ENCODE data around the gene IGFL2.
"Not testable (repeated sequence)": the region's sequence is repeated elsewhere in the genome, so short reads cannot be mapped to it uniquely, and the experiment has no call there.

IGFL2 gene

GRCh38 chr19:46147791-46148288 lies at the start of gene IGFL2:
TSS of gene IGFL2 (plus strand) at chr19:46148238. CDS start at chr19:46148279, 41 bp downstream.
- no peak for DNase-seq

DNA sequence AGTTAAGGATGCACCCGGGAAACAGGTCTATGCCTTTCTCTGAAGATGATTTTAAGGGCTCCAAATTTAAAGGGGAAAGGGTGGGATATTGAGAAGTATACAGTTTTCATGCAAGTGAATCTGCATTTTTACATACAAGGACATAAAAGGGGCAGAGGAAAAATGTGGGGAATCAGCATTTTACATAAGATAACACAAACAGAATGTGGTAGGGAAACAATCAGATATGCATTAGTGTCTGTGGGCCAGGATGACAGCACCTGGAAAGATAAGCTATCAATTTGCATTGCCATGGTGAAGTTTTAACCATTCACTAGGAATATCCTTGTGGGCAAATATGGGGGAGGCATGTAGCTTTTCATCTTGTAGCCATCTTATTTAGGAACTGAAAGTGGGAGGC lies 47.7 kb upstream of the IGFL2 start:
- DNase-seq, result no peak

DNA sequence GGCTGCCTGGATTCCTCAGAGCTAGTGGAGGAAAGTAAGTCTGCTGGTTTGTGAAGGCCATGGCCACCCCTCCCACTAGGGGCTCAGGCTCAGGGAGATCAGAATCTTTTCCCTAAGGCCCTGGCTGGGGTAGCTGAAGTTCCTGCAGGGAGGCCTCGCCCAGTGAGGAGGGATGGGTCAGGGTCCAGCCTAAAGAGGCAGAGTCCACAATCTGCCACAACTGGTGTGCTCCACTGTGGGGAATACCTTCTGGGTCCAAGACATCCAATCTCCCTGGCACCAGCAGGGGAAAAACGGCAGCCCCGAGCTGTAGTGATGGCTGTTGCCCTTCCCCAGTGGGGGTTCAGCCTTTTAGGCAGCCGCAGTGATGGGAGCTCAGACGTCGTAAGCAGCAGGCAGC lies 46.7 kb upstream of the IGFL2 start:
- DNase-seq, result no peak

GRCh38 chr19:46102333-46102732 lies 45.7 kb upstream of the IGFL2 start:
- not testable (repeated sequence) for DNase-seq

DNA sequence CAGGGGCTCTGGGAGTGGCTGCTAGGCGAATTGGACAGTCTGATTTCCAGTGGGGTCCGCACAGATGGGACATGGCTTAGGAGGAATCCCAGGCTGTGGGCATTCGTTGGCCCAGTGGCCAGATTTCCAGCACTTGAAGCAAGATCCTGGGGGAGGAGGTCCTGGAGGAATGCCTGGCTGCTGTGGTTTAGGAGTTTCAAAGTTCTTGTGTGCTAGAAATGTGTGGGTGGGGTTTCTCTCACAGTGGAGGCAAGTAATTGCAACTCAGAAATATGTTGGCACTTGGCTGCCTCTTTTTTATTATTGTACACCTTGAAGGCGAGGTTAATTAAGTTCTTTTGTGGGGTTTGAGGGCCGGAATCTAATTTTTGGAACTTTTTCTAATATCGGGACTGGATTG lies 40.7 kb upstream of the IGFL2 start:
- DNase-seq, result no peak

GRCh38 chr19:46109876-46110275 lies 38.2 kb upstream of the IGFL2 start:
- DNase-seq, result no peak

- DNase-seq, result no peak
These were observed 36.7 kb upstream of the IGFL2 start for GRCh38 chr19:46111376-46111775.

- DNase-seq, result no peak
These were observed 35.5 kb upstream of the IGFL2 start for GRCh38 chr19:46112527-46112926.

- no peak for DNase-seq
These were observed 34.3 kb upstream of the IGFL2 start for GRCh38 chr19:46113726-46114125.

DNA sequence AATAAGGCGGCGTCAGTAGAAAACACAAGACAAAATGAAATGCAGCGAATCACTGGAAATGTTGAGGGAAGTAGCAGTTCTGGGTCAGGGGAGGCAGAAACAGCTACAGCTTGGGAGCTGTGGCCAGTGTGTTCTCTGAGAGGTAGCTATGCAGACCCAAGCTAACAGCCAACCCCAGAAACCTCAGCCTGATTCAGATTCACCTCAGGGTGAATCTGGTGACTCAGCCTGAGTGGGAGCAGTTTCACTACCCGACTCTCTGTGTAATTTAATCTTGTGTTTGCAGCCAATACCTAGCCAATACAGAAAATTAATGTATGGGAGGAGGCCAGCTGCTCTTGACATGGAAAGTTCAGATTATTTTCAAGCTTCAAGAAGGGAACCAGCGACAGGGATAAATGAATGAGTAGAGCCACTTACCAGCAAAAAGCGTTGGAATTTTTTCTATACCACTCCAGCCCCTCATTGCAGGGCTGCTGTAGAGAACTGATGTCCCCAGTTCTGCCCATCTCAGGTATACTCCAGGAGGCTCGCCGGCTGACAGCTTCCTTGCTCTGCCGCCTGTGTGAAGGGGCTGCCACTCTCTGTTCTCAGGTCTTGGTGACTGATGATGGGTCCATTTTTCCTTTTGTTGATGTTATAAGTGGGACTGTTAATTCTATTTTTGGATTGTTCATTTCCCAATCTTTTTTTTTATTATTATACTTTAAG lies 32.5 kb upstream of the IGFL2 start:
- peak; percentile 13 for DNase-seq

- DNase-seq, result no peak
These were observed 31.9 kb upstream of the IGFL2 start for GRCh38 chr19:46116121-46116520.

GRCh38 chr19:46118136-46118535 lies 29.9 kb upstream of the IGFL2 start:
- DNase-seq, result no peak

GRCh38 chr19:46124638-46125115 lies 23.4 kb upstream of the IGFL2 start, which contains the start of gene IGFL3:
TSS of gene IGFL3 (minus strand) at chr19:46124688. CDS start at chr19:46124649, 39 bp downstream.
- no peak for DNase-seq

- DNase-seq, result no peak
These were observed 22.6 kb upstream of the IGFL2 start for GRCh38 chr19:46125447-46125846.

DNA sequence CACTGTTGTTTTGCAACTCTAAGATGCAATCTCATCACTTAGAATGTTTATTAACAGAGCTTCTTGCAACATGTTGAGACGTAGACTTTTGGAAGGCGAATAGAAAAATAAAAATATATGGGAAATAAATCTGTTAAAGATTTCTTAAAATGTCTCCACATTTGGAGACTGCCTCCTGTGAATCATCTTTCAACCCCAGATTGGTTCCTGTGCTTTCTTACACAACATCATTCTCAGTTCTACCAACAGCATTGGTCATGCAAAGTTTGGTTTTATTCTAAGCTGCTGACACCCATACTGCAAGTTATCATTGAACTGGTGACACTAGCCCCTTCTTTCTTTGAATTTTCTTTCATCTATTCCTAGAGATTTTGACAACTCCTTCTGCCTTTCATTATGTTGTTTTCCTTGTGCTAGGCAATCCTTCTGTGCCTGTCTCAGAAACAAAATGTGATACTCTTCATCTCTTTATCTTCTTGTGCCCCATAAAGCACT lies 21.9 kb upstream of the IGFL2 start:
- DNase-seq, result no peak

DNA sequence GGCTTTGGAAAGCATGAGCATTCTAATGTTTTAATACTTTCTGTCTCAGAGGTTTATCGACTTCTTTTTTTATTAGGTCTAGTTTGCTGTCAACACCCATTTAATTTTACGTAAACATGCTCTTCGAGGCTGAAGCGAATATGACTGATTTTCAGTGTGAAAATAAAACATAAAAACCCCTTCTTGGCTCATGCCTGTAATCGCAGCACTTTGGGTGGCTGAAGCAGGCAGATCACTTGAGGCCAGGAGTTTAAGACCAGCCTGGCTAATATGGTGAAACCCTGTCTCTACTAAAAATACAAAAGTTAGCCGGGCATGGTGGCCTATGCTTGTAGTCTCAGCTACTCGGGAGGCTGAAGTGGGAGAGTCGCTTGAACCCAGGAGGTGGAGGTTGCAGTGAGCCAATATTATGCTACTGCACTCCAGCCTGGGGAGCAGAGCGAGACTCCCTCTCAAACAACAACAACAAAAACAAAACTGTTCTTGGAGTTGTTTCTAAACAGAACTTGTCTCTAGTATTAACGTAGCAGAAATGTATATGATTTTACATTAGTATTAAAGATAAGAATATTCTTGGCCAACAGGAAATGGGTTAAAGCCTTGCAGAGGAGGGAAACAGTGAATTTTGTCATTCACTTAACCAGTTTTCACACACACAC lies 16.4 kb upstream of the IGFL2 start:
- DNase-seq, result no peak

GRCh38 chr19:46132508-46133100 lies 15.4 kb upstream of the IGFL2 start:
- DNase-seq, result no peak

- peak; percentile 15 for DNase-seq
These were observed 14.9 kb upstream of the IGFL2 start for GRCh38 chr19:46133101-46133627.

GRCh38 chr19:46133777-46134241 lies 14.2 kb upstream of the IGFL2 start:
- no peak for DNase-seq

DNA sequence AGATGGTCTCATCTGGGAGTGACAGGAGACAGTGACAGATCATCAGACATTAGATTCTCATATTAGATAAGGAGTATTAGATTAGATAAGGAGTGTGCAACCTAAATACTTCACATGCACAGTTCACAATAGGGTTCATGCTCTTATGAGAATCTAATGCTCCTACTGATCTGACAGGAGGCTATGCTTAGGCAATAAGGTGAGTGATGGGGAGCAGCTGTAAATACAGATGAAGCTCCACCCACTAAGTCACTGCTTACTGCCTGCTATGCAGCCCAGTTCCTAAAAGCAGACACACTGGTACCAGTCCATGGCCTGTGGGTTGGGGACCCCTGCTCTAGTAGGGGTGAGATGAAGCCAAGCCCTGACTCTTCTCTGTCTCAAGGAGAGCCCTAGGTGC lies 13.5 kb upstream of the IGFL2 start:
- no peak for DNase-seq

DNA sequence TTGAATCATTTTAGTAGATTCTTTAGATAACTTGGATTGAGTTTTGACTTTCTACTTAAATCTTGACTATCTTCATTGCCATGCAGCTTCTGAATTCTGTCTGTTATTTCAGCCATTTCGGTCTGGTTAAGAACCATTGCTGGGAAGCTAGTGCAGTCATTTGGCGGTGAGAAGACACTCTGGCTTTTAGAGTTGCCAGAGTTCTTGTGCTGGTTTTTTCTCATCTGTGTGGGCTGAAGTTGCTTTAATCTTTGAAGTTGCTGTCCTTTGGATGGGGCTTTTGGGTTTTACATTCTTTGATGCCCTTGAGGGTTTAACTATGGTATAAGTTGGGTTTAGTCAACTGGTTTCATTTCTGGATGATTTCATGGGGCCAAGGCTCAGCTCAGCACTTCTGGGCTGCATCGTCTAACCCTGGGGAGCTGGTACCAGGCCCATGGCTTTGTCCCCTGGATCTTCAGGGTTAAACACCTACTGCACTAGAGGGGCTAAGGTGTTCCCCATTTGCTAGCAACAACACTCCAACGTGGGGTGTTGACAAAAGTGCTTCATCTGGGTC lies 10.0 kb upstream of the IGFL2 start:
- DNase-seq, result no peak

DNA sequence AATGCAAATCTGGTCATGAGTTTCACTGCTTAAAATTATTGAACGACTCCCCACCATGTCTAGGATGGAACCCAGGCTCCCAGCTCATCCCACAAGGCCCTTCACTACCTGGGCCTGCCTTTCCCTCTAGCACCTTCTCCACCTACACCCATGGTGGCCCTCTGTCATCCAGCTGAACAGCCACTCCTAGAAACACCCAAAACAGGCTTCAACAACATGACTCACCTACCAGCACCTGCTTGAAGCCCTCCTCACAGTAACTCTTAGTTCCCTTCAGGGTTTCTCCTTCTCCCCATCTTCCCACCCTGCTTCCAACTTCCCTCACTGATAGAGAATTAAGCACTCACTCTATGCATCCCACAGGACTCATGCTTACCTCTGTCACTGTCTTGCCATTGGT lies 6.6 kb upstream of the IGFL2 start:
- DNase-seq, result no peak

- DNase-seq, result no peak
These were observed 5.7 kb upstream of the IGFL2 start for GRCh38 chr19:46142294-46142693.
